GM18868 (cell line): ENCODE measurements around the gene MRPL38.

Source experiments
- ATAC-seq: cut with Tn5 transposase; IDR thresholded peaks from one replicate; pipeline ENCODE4 v1.9.1; 2021; ENCODE audit warnings: mild to moderate bottlenecking, moderate library complexity; ENCODE audit not compliant: unreplicated experiment

Gene MRPL38

DNA sequence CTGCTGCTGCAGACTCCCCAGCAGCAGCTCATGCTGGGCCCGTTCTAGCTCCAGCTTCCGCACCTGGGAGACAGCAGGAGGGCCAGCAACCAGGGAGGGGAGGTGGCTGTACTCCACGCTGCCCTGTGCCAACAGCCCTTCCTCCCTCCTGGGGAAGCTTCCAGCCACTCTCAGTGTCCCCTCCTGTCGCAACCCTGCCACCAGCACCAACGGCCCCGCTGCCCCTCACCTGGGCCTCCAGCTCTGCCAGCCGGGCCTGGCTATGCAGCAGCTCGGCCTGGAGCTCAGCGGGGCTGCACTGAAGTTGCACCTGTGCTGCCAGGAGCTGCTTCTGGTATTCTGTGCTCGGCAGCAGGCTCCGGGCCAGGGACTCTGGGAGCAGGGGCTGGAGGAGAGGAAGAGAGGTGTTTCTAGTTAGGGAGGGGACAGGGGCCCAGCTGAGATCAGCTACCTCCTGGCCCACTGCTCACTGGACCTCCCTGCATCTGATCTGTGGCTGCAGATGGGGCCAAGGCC, 15.4 kb upstream of the MRPL38 start:
- no peak for ATAC-seq

GRCh38 chr17:75919611-75920010, 14.9 kb upstream of the MRPL38 start:
- ATAC-seq = no peak

DNA sequence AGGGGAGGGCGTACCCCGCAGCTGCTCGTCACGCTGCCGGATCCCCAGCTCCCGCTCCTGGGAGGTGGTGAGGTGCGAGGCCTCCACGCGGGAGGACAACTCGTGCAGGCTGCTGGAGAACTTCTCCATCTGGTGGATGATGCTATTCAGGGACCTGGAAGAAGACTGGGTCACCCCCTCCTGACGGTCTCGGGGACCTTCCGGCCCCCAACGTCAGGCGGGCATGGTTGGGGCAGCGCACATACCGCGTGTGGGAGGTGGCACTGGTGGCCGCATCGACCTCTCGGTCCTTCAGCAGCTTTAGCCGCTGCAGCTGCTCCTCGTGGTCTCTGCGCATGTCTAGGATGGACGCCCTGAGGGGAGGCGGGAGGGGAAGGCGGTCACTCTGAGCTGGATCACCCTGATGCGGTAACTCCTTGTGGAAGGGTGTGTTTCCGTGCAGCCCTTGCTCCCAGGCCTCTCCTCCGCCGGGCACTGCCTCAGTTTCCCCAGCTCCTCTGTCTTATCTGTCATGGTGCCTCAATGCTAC, 13.3 kb upstream of the MRPL38 start:
- no peak for ATAC-seq

GRCh38 chr17:75917141-75917916, 12.6 kb upstream of the MRPL38 start:
- ATAC-seq = no peak

GRCh38 chr17:75915268-75915667, 10.6 kb upstream of the MRPL38 start:
- ATAC-seq = no peak

DNA sequence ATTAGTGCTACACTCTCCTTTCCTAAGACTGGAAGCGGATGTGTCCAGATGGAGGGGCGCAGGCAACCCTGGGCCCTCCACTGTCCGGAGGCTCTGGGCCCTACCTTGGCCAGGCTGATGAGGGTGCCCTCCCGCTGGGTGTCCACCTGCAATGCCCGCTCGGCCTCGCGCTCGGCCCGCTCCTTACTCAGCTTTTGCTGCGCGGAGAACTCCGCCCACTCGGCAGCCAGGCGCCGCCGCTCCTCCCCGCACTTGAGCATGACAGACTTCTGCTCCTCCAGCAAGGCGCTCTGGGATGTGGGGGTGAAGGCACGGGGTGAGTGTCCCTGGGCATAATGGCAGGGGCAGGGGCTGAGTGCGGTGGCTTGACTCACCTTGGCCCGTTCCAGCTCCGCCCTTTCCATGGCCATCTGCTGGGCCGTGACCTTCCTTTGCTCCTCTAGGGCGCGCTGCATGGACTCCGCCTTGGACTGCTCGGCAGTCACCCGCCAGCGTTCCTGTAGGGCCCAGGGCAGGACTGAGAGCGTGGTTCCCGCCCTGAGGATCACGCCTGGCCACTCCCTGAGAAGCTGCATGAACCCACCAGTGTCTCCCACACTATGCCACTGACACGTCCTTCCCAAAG, 10.1 kb upstream of the MRPL38 start:
- no peak for ATAC-seq

GRCh38 chr17:75913537-75914210, 9.0 kb upstream of the MRPL38 start:
- no peak for ATAC-seq

- no peak for ATAC-seq
These were observed 6.0 kb upstream of the MRPL38 start for GRCh38 chr17:75910699-75911098.

- ATAC-seq = no peak
These were observed 5.2 kb upstream of the MRPL38 start for GRCh38 chr17:75909812-75910274.

DNA sequence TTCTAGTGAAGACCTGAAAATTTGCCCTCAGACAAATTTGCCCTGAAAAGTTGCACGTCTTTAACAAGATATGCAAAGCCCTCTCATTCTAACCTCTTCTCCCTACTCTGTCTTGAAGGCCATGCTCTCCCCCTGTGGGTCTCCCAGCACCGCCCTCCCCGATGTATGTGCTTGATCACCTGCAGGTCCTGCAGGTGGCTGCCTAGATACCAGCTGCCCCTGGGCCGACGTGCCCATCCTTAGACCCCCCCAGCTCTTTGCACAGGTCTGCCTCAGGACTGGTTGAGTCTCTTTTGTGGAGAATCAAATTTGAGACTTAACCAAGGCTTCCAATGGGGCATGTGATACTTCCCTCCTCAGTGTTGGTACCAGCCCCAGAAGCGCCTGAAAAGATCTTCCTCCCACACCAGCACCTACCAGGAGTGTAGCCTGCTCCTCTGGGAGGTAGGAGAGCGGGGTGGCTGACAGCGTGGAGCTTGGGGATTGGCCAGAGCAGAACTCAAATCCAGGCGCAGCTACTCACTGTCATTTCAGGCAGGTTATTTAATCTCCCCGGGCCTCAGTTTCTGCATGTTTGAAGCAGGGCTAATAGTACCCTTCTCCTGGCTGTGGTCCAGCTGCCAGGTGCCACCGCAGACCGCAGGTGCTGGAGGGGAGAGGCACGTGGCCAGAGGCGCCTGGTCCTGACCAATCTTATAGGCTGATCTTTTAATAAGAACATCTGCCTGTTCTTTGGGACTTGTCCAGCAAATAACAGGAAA, 4.5 kb upstream of the MRPL38 start:
- no peak for ATAC-seq

DNA sequence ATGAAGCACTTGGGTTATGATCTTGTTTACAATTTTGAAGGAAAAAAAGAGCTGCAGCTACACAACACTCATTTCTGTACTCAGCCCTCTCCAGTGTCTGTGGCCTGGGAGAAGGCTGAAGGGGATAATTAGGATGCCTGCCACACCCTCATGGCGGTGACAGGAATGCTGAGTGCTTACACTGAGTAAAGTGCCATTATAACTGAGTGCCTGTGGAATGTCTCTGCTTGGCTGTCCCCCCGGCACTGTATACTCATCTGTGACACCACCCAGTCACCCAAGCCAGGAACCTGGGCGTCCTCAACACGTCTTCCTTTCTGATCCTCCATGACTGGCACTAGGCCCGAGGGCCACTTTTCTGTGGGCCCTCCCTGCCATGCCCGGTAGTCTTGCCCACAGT, 3.5 kb upstream of the MRPL38 start:
- ATAC-seq = no peak

DNA sequence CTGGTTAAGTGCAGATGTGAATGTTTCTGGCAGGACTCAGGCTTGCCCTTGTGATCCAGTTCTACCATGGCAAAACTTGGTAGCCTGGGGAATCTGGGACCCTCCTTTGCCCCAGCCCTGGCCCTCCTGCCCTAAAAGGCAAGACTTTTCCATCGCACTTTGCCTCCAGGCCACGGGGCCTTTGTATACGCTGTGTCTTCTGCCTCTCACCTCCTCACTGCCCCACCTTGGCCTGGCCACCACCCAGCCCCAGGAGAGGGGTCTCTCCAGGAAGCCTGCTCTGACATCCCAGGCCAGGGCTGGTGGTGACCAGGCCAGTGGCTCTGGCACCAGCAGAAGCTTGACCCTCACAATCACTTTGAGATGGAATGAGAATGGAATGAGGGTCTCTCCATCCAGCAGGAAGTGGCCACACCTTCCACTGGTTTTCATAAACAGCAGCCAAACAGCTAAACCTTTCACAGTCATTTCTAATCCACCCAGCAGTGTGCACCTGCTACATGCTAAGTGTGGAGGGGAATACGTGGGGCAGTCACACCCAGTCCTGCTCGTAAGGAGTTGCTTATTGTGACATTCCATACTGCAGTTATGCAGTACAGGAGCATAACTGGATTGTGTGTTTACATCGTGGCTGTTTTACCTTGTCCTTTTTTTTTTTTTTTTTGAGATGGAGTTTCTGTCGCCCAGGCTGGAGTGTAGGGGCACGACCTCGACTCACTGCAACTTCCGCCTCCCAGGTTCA, 1.6 kb upstream of the MRPL38 start:
- ATAC-seq = no peak

- ATAC-seq = no peak
These were observed 2.3 kb downstream of the MRPL38 start for GRCh38 chr17:75902406-75902805.

GRCh38 chr17:75901727-75902126, 3.0 kb downstream of the MRPL38 start:
- no peak for ATAC-seq

DNA sequence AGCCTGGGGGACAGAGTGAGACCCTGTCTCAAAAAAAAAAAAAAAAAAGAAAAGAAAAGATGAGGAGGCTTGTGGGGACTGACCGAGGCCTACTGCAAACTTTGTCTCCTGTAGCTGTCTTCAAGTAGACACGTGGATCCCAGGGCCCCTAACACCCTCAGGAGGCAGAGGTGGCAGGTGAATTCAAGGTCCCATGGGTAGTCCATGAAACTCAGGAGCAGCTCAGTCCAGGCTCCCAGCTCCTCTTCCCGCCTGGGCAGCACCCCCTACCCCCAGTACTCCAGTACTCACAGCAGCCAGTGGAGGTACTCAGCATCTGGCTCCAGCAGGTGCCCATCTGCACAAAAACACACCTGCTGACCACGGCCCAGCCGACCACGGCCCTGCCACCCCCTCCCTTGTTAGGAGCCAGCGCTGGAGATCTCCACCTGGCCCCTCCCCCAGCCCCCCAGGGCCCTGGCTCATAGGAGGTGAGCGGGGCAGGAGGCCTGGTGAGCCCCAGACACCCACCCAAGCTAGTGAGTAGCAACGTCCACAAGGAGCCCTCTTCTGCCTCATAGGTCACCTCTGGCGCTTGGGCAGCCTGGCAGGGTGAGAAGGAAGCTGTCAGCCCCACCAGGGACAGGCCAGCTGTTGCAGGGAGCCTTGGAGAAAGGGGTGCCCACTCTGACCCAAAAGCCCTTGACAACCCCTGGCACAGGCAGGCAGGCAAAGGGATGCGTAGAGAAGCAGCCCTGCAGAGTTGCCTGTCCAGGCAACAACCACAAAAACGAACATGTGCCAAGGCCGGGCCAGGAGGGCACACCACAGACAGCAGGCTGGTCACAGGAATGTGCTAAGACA, 3.8 kb downstream of the MRPL38 start:
- ATAC-seq = no peak

- ATAC-seq = no peak
These were observed 4.8 kb downstream of the MRPL38 start for GRCh38 chr17:75899767-75900468.

DNA sequence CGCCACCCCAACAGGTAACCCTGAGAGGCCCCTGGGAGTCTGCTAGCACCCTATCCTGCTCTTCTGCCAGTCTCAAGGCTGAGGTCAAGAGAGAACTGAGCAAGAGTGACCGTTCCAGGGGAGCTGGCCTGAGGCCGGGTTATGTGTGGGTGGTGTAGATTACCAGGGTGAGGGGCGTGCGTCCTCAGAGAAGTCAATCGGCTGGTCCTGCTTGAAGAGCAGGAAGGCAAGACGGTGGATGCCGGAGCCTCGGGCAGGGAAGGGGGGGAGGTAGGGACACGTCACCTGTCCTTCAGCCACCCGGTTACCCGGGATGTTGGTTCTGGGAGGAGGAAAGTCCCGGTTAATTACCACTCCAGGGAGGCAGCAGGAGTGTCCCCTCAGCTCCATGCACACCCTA, 5.3 kb downstream of the MRPL38 start:
- ATAC-seq = no peak

- no peak for ATAC-seq
These were observed 5.9 kb downstream of the MRPL38 start for GRCh38 chr17:75898791-75899190.

- ATAC-seq = no peak
These were observed 6.6 kb downstream of the MRPL38 start for GRCh38 chr17:75898065-75898464.
